ENCODE measurements around the gene POLR3B.
A peak's percentile ranks its signal among the peaks of the same experiment; 100 is the strongest.
"Not testable (repeated sequence)": the region's sequence is repeated elsewhere in the genome, so short reads cannot be mapped to it uniquely, and the experiment has no call there.

Gene POLR3B

GRCh38 chr12:106341086-106341877 lies 16.3 kb upstream of the POLR3B start:
- in situ Hi-C loops (cut with HindIII; ENCODE audit: low pct_ligation_motif_present, low pct_unique_long_range_greater_than_20kb, low sequenced_read_pairs): no loop called here

GRCh38 chr12:106342397-106343213 lies 14.9 kb upstream of the POLR3B start:
- DNase-seq: peak; percentile 54
- in situ Hi-C loops (cut with HindIII; ENCODE audit: low pct_ligation_motif_present, low pct_unique_long_range_greater_than_20kb, low sequenced_read_pairs): no loop called here

More at GRCh38 chr12:106341086-106341877, 16.3 kb upstream of the POLR3B start:
- DNase-seq: no peak

- no peak for DNase-seq
- in situ Hi-C loops (cut with HindIII; ENCODE audit: low pct_ligation_motif_present, low pct_unique_long_range_greater_than_20kb, low sequenced_read_pairs): no loop called here
Measured at GRCh38 chr12:106343214-106343528, 14.4 kb upstream of the POLR3B start.

GRCh38 chr12:106344131-106344530 lies 13.4 kb upstream of the POLR3B start:
- in situ Hi-C loops (cut with HindIII; ENCODE audit: low pct_ligation_motif_present, low pct_unique_long_range_greater_than_20kb, low sequenced_read_pairs): no loop called here
- no peak for DNase-seq

GRCh38 chr12:106345746-106346145 lies 11.8 kb upstream of the POLR3B start:
- in situ Hi-C loops (cut with HindIII; ENCODE audit: low pct_ligation_motif_present, low pct_unique_long_range_greater_than_20kb, low sequenced_read_pairs): no loop called here
- peak; percentile 70 for DNase-seq

GRCh38 chr12:106348411-106348810 lies 9.1 kb upstream of the POLR3B start:
- DNase-seq: no peak
- in situ Hi-C loops (cut with HindIII; ENCODE audit: low pct_ligation_motif_present, low pct_unique_long_range_greater_than_20kb, low sequenced_read_pairs): no loop called here

- in situ Hi-C loops (cut with HindIII; ENCODE audit: low pct_ligation_motif_present, low pct_unique_long_range_greater_than_20kb, low sequenced_read_pairs): no loop called here
- no peak for DNase-seq
Measured at GRCh38 chr12:106353175-106353574, 4.4 kb upstream of the POLR3B start.

- peak; percentile 65 for DNase-seq
- in situ Hi-C loops (cut with HindIII; ENCODE audit: low pct_ligation_motif_present, low pct_unique_long_range_greater_than_20kb, low sequenced_read_pairs): no loop called here
Measured at GRCh38 chr12:106358396-106359241, 1.1 kb downstream of the POLR3B start.

GRCh38 chr12:106359646-106360399 lies 2.3 kb downstream of the POLR3B start:
- in situ Hi-C loops (cut with HindIII; ENCODE audit: low pct_ligation_motif_present, low pct_unique_long_range_greater_than_20kb, low sequenced_read_pairs): no loop called here
- DNase-seq: no peak

- DNase-seq: no peak
- in situ Hi-C loops (cut with HindIII; ENCODE audit: low pct_ligation_motif_present, low pct_unique_long_range_greater_than_20kb, low sequenced_read_pairs): no loop called here
Measured at GRCh38 chr12:106360400-106360994, 2.9 kb downstream of the POLR3B start.

GRCh38 chr12:106362971-106363370 lies 5.4 kb downstream of the POLR3B start:
- DNase-seq: no peak
- in situ Hi-C loops (cut with HindIII; ENCODE audit: low pct_ligation_motif_present, low pct_unique_long_range_greater_than_20kb, low sequenced_read_pairs): no loop called here

- in situ Hi-C loops (cut with HindIII; ENCODE audit: low pct_ligation_motif_present, low pct_unique_long_range_greater_than_20kb, low sequenced_read_pairs): no loop called here
- no peak for DNase-seq
Measured at GRCh38 chr12:106364261-106364660, 6.7 kb downstream of the POLR3B start.

GRCh38 chr12:106369624-106370346 lies 12.2 kb downstream of the POLR3B start:
- peak; percentile 89 for DNase-seq
- in situ Hi-C loops (cut with HindIII; ENCODE audit: low pct_ligation_motif_present, low pct_unique_long_range_greater_than_20kb, low sequenced_read_pairs): no loop called here

- in situ Hi-C loops (cut with HindIII; ENCODE audit: low pct_ligation_motif_present, low pct_unique_long_range_greater_than_20kb, low sequenced_read_pairs): loop anchor here (25.0 kb wide), 2 partner anchors 459 to 534 kb away; no protein-coding TSS in a partner anchor
- DNase-seq: no peak
Measured at GRCh38 chr12:106378788-106379187, 21.2 kb downstream of the POLR3B start.

- DNase-seq: no peak
- in situ Hi-C loops (cut with HindIII; ENCODE audit: low pct_ligation_motif_present, low pct_unique_long_range_greater_than_20kb, low sequenced_read_pairs): loop anchor here (25.0 kb wide), 2 partner anchors 456 to 531 kb away; no protein-coding TSS in a partner anchor
Measured at GRCh38 chr12:106380954-106381353, 23.4 kb downstream of the POLR3B start.

GRCh38 chr12:106381866-106382265 lies 24.3 kb downstream of the POLR3B start:
- in situ Hi-C loops (cut with HindIII; ENCODE audit: low pct_ligation_motif_present, low pct_unique_long_range_greater_than_20kb, low sequenced_read_pairs): loop anchor here (25.0 kb wide), 2 partner anchors 455 to 530 kb away; no protein-coding TSS in a partner anchor
- not testable (repeated sequence) for DNase-seq

Measured in ACHN (cell line).